Dermis microvascular lymphatic vessel endothelial cell (primary cell): Measurements from ENCODE around the gene FBXL7. TPM values are rescaled to one million over a fixed set of nuclear protein-coding genes. Genes with fewer than 3 reads are reported as not detected.
A peak's percentile ranks its signal among the peaks of the same experiment; 100 is the strongest.

Experiments used
- DNase-seq, 2 donors: peaks; one replicate each; pipeline versions ENCODE4 v3.0.0 to v3.0.0-alpha.2; 2010; ENCODE audit warnings: low read depth in 2 of 2
- total RNA-seq: library from RNA; depleted of rRNA; stranded (reverse); fragments of >200 nt; gene quantifications from 2 replicates; pipeline ENCODE4 v1.2.1, GENCODE V29; 2014

Gene FBXL7
- total RNA-seq, 1 donor from 2014 or later, result 8.6 TPM

DNA sequence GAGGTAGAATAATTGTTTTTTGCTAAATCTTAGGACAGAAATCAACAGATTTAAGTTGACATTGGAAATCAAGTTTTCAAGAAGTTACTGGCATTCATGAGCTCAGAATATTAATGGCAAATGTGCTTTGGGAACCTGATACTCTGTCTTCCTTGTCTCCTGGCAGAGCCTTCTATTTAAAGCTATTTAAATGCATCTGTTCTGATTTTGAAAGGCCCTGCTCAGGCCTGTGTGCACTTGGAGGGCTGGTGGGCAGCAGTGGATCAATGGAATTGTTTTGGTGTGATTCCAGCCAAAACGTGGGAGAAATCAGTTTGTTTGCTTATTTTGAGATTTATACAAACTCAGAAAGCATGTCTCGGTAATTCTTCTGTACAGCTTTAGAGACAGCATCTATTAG, 38.5 kb downstream of the FBXL7 start:
- DNase-seq, result no peak

DNA sequence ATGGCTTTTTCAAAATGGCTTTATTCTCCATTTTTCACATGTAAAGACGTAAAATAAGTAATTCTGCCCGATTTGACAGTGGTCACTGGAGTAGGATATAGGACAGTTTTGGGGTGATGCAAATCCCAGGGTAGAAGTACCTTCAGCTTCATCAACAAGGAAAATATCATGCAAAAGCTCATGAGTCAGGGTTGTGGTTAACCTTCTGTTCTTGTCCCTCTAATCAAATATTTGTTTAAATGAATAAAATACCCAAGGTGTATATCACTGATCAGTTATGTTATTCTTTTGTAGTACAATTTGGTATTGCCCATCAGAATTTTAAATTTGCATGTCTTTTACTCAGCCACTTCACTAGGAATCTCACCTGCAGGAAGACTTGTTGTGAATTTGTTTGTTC, 40.0 kb downstream of the FBXL7 start:
- no peak for DNase-seq

DNA sequence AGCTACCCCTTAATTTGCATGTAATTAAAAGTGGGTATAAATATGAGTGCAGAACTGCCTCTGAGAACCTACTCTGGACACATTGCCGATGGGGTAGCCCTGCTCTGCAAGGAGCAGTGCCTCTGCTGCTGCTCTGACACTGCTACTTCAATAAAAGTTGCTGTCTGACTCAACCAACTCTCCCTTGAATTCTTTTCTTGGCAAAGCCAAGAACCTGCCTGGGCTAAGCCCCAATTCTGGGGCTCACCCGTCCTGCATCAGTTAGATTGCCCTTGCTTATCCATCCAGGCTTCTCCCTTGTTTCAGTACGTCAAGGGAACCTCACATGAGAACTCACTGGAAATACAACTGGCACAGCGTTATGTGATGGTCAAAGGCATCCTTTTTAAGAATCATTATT, 44.1 kb downstream of the FBXL7 start:
- DNase-seq, result no peak

DNA sequence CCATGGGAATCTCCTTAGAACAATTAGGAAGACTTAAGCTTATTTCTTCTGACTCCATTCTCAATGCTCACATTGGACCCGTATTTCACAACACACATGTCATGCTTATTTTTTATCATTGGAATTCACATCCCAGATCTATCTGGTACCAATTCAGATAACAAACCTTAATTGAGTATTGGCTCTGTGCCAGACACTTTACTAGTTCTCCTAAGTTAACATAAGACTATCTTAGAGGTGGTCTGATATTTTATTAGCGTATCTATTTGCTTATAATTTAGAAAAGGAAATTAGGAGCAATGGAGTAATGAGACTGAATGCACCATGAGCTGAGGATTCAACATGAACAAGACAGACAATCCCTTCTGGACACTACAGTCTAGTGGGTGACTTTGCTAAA, 45.1 kb downstream of the FBXL7 start:
- no peak for DNase-seq

DNA sequence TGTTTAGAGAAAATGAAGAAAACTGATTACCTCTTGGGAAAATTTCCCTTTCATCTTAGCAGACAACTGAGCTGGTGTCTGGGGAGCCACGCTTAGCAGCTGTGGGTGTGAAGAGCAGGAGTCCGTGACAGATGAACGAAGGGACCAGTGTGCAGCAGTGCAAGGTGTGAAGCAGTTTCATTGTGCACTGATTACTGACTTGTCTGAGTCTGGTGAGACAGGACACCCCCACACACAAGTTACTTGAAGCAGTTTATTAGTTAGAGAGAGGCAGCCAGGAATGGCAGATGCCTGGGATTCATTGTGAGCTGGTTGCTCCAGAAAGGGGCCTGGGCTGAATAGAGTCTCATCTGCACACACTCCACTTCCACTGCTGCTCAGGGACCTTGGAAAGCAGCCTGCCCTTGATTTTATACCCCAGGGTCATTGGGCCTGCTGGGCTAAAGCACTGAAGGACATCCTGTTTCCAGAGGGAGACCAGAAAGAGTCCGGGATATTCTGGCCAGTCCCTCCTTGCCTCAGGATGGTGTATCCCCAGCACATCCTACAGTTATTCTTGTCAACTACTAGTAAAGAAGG, 47.4 kb downstream of the FBXL7 start:
- DNase-seq, result no peak

DNA sequence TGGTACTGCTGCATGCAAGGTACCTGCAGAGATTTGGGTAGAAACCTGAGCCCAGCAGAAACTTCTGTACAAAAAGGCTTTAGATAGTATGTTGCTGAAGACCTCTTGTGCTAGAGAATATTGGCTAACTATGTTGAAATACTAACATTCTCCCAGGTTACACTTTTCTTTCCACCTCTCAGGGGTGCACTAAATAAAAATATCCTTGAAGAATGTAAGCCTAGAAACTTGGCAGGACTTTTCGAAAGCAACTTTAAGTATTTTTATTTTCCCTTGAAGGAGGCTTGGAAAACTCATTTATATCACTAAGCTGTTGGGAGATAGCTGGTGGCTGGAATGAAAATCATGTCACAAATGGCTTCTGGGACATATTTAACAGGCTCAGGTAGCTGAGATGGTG, 50.0 kb downstream of the FBXL7 start:
- no peak for DNase-seq

DNA sequence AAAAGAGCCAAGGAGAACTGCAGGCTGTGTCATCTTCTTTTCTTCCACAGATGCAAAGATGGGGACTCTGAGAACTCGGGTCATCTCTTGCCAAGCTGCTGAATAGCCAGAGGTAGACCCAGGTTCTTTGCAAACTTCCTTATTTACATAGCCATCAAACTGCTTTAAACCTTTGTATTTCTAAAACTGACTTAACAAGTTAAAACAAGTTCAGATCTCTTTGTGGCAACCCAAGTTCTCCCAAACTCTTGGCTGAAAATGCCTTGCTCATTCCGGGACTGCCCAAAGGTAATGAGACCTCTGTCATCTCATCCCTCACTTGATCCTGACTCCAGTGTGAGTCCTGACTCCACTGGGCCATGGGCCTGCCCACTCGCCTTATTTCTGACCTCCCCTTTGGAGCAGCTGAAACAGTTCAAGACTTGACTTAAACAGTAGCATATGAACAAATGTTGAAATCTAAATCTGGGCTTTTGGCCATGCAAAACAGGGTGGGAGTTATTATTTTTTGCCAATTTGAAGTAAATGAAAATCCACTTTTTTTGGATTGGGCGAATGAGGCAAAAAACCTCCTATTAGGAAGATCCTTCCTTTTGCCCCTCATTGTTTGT, 50.6 kb downstream of the FBXL7 start:
- DNase-seq, result no peak

GRCh38 chr5:15551113-15551504, 51.1 kb downstream of the FBXL7 start:
- no peak for DNase-seq

DNA sequence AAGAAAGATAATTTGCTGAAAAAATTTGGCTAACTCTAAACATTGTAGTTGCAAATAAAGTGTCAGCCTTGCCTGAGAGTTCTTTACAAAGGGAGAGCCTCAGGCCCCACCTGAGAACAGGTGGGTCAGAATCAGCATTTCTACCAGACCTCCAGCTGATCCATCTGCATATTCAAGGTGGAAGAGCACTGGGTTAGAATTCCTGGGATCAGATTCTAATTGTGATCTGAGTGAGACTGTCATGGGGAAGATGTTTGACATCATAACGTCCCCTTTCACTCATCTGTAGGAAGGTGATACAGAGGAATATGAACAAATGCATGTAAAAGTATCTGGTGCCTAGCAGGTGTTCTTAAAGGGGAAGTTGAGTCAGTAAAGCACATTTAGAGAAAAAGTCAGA, 54.6 kb downstream of the FBXL7 start:
- DNase-seq, result no peak

DNA sequence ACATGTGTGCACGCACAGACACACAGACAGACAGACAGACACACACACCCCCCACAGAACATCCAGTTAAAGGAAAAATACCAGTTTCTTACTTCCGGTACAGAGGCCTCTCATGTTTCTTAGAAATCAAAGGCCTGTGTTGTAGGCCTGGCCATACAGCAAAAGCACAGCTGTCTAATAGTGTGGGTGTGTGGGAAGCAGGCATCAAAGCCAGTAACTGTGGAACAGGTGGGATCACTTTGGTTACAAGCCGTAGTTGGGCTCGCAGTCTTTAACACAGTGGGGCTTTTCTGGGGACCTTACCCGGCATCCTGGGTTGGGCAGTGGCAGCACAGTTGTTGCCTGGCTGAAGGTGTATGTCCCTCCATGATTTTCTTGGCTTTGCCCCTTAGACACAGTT, 55.2 kb downstream of the FBXL7 start:
- no peak for DNase-seq

GRCh38 chr5:15558240-15558639, 58.3 kb downstream of the FBXL7 start:
- no peak for DNase-seq

DNA sequence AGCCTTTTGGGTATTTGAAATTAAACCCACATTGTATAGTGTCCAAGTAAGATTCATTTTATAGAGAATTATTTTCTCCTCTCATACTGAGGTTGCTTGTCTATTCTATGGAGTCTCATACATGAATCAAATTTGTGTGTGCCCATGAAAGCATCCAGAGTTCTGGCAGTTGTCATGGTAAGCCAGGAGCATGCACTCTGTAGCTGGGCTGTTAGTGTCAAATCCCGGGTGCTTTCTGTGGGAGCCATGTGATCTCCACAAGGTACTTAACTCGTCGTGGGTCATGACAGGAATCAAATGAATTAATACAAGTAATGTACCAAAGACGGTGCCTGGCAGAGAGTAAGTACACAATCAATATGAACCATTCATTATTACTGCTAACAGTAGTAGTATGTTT, 58.7 kb downstream of the FBXL7 start:
- no peak for DNase-seq

GRCh38 chr5:15560421-15560820, 60.4 kb downstream of the FBXL7 start:
- no peak for DNase-seq

DNA sequence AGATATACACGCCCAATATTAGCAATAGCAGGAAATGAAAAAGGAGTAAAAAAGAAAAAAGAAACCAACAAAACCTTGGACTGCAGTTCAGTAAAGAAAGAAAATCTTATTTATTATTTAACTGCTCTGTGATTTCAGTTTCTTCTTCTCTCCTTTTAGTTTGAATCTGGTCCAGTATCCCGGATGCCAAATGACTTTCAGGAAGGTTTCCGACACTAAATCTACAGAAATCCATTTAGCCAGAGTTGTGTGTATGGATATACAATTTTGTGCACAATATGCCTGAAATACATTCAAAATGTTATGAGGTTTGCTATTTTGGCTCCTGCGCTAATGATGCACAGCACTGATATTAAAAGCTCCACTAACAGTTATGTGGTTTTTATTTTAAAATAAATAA, 64.5 kb downstream of the FBXL7 start:
- no peak for DNase-seq

- no peak for DNase-seq
Observed at GRCh38 chr5:15564957-15565356, 65.0 kb downstream of the FBXL7 start.

- DNase-seq, result no peak
Observed at GRCh38 chr5:15566306-15566705, 66.3 kb downstream of the FBXL7 start.

DNA sequence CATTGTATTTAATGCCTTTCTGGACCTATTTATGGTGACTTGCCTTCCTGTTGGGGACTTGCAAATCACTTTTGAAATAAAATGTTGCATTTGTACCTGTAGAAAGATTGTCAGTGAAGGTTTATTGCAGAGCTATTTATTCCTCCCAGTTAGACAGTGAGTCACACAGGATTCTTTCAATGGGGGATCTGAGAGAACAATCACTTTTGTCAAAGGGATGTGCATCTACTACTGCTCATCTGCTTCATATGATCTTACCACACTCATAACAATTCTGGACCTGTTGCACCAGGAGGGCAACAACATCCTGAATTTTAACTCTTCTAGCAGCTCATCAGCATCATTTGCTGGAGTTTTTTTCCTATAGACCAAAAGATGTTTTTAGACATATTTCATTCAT, 66.8 kb downstream of the FBXL7 start:
- DNase-seq, result peak in 1 of 2 donors; percentile 50

- no peak for DNase-seq
Observed at GRCh38 chr5:15570491-15570890, 70.5 kb downstream of the FBXL7 start.

DNA sequence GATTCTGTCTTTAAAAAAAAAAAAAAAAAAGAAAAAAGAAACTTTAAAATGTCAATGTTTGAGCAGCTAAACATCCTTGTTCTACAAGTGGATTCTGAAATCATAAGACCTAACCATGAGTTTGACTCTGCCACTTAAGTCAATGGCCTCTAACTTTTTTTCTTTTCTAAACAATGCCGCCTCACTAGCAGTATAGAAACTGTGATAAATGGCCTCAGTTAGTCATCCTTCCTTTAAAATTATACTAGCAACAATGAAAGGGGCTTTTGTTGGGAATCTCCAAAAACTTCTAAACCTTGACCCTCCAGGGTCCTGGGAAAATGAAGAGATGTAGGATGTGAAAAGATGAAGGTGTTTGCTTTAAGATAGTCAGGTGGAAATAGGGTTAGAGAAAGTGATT, 71.1 kb downstream of the FBXL7 start:
- peak in 1 of 2 donors; percentile 62 for DNase-seq

GRCh38 chr5:15571618-15572017, 71.6 kb downstream of the FBXL7 start:
- no peak for DNase-seq

DNA sequence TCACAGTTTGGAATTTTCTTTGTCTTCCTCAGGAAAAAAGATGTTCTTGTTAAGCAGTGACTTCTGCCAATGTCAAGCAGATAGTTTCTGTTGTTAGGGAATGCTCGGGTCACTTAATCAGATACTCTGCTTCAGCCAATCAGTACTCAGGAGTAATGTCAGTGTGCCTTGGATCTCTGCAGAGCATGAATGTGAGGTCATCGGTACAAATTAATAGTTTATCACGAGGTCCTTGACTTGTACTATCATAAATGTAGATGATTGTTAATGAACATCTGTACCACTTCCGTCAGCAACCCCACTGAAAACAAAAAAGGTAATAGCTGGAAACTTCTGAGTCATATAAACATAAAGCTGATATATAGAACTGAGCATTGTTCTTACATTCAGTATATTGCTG, 73.6 kb downstream of the FBXL7 start:
- DNase-seq, result peak in 1 of 2 donors; percentile 52

GRCh38 chr5:15574128-15574527, 74.1 kb downstream of the FBXL7 start:
- no peak for DNase-seq

- no peak for DNase-seq
Observed at GRCh38 chr5:15574806-15575325, 74.9 kb downstream of the FBXL7 start.

DNA sequence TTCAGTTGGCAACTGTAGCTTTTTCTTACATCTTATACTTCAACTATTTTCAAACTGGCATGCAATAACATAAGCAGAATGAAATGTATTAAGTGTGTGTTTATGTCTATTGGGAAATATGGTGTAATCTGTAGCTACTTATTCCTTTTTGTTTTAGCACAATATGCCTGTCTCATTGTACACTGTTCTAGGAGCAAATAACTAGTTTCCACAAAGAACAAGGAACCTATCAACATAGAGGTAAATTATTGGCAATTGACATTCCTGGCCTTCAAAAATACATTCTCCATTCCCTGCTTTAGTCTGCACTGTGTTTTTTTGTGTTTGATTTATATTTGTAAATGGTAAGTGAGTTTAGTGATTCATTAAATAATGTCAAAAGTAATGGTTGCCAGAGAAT, 75.7 kb downstream of the FBXL7 start:
- no peak for DNase-seq
